Measurements from ENCODE around the gene PHC1. TPM values are rescaled to one million over a fixed set of nuclear protein-coding genes. Genes with fewer than 3 reads are reported as not detected.

The PHC1 gene
- total and polyA plus RNA-seq, 2 donors (not counting 1 experiment from before 2014, with no cell fraction given): 64.2 to 86.9 TPM

GRCh38 chr12:8867009-8867408 is 47.3 kb upstream of the PHC1 start:
- ATAC-seq (ENCODE audit: low read depth) (no peak), DNase-seq (no peak)
- Mint-ChIP-seq H3K4me3 (no peak overlapping the region), H3K9me3 (ENCODE audit: insufficient read depth) (no peaks in the 10 kb centered on the region), H3K27me3 (peaks cover 5% of the 10 kb centered on the region), H3K4me1 (no peaks in the 10 kb centered on the region), H3K27ac (no peak overlapping the region)
- Histone ChIP-seq H3K4me2 (replicated peaks; ENCODE audit: low read depth, low read length, poor library complexity, severe bottlenecking) (no peak overlapping the region), H3K4me3 (ENCODE audit: control extremely low read depth in 1 of 5, extremely low read depth in 1 of 5, insufficient read depth in 1 of 5, low read depth in 2 of 5, low read length in 4 of 5) (no peak overlapping the region), H3K9me3 (ENCODE audit: control extremely low read depth in 1 of 3, control insufficient read depth in 2 of 3, insufficient read depth in 1 of 3, low read length in 2 of 3) (no peaks in the 10 kb centered on the region), H3K9ac (ENCODE audit: low read length) (no peak overlapping the region), H3K79me2 (ENCODE audit: control insufficient read depth, insufficient read depth, low read length) (no peaks in the 10 kb centered on the region), H3K4me1 (ENCODE audit: control insufficient read depth in 2 of 2, insufficient read depth in 2 of 2, low read length in 2 of 2) (no peaks in the 10 kb centered on the region), H3K27me3 (replicated peaks in 1 of 4; ENCODE audit: control extremely low read depth in 1 of 4, control insufficient read depth in 3 of 4, insufficient read depth in 4 of 4, low read length in 3 of 4) (no peaks in the 10 kb centered on the region), H3K36me3 (replicated peaks in 1 of 2; ENCODE audit: control extremely low read depth in 1 of 2, control insufficient read depth in 1 of 2, extremely low read depth in 1 of 2, insufficient read depth in 2 of 2, low read length in 1 of 2) (no peaks in the 10 kb centered on the region), H4K20me1 (ENCODE audit: control insufficient read depth, insufficient read depth, low read length, poor library complexity, severe bottlenecking) (no peaks in the 10 kb centered on the region), H3K27ac (ENCODE audit: low read length in 2 of 2) (no peak overlapping the region), H2AFZ (ENCODE audit: insufficient read depth, low read depth, low read length, poor library complexity, severe bottlenecking) (no peak overlapping the region)
- intact Hi-C loops (cut with micrococcal nuclease): no loop called here
- ChIA-PET CTCF (interaction anchor here (1.0 kb wide), 1 partner anchor 24 kb away, joined by 3 read pairs; no protein-coding TSS in a partner anchor), POLR2A (no interaction called here)
- TF ChIP-seq EZH2 (IDR thresholded peaks at IDR 0.05; ENCODE audit: borderline replicate concordance, insufficient read depth, low read depth, low read length, poor library complexity, severe bottlenecking) (no peak), CTCF (IDR thresholded peaks at IDR 0.05) (no peak)

- ChIA-PET POLR2A (no interaction called here), CTCF (interaction anchor here (0.7 kb wide), 1 partner anchor 17 kb away, joined by 3 read pairs; no protein-coding TSS in a partner anchor)
- H3K9ac ChIP-seq (ENCODE audit: low read length): no peak overlapping the region
- H3K4me1 Mint-ChIP-seq: no peaks in the 10 kb centered on the region
- ATAC-seq (ENCODE audit: low read depth): no peak
- no peaks in the 10 kb centered on the region for H3K4me1 ChIP-seq (ENCODE audit: control insufficient read depth in 2 of 2, insufficient read depth in 2 of 2, low read length in 2 of 2)
- no peak for TF ChIP-seq CTCF (IDR thresholded peaks at IDR 0.05)
- no peak for TF ChIP-seq EZH2 (IDR thresholded peaks at IDR 0.05; ENCODE audit: borderline replicate concordance, insufficient read depth, low read depth, low read length, poor library complexity, severe bottlenecking)
- intact Hi-C loops (cut with micrococcal nuclease): no loop called here
- H3K27ac ChIP-seq (ENCODE audit: low read length in 2 of 2): no peak overlapping the region
- H3K27me3 Mint-ChIP-seq: peaks cover 5% of the 10 kb centered on the region
- H3K27me3 ChIP-seq (replicated peaks in 1 of 4; ENCODE audit: control extremely low read depth in 1 of 4, control insufficient read depth in 3 of 4, insufficient read depth in 4 of 4, low read length in 3 of 4): no peaks in the 10 kb centered on the region
- no peaks in the 10 kb centered on the region for H3K9me3 Mint-ChIP-seq (ENCODE audit: insufficient read depth)
- H3K9me3 ChIP-seq (ENCODE audit: control extremely low read depth in 1 of 3, control insufficient read depth in 2 of 3, insufficient read depth in 1 of 3, low read length in 2 of 3): no peaks in the 10 kb centered on the region
- H3K36me3 ChIP-seq (replicated peaks in 1 of 2; ENCODE audit: control extremely low read depth in 1 of 2, control insufficient read depth in 1 of 2, extremely low read depth in 1 of 2, insufficient read depth in 2 of 2, low read length in 1 of 2): no peaks in the 10 kb centered on the region
- no peak overlapping the region for H3K27ac Mint-ChIP-seq
- no peak overlapping the region for H3K4me3 ChIP-seq (ENCODE audit: control extremely low read depth in 1 of 5, extremely low read depth in 1 of 5, insufficient read depth in 1 of 5, low read depth in 2 of 5, low read length in 4 of 5)
- no peak overlapping the region for H2AFZ ChIP-seq (ENCODE audit: insufficient read depth, low read depth, low read length, poor library complexity, severe bottlenecking)
- H4K20me1 ChIP-seq (ENCODE audit: control insufficient read depth, insufficient read depth, low read length, poor library complexity, severe bottlenecking): no peaks in the 10 kb centered on the region
- no peak for DNase-seq
- H3K4me3 Mint-ChIP-seq: no peak overlapping the region
- H3K79me2 ChIP-seq (ENCODE audit: control insufficient read depth, insufficient read depth, low read length): no peaks in the 10 kb centered on the region
- WGBS (ENCODE audit: insufficient coverage): 100% methylated on average over 3 of the region's 6 CpGs
- no peak overlapping the region for H3K4me2 ChIP-seq (replicated peaks; ENCODE audit: low read depth, low read length, poor library complexity, severe bottlenecking)
Observed at GRCh38 chr12:8867786-8868185, 46.5 kb upstream of the PHC1 start.

Data from B cell (primary cell).